GM19397 (cell line): Measurements from ENCODE around the gene SYNJ2.

Experiments used
- ATAC-seq: cut with Tn5 transposase; IDR thresholded peaks from one replicate; pipeline ENCODE4 v1.9.1; 2021; ENCODE audit warnings: mild to moderate bottlenecking, moderate library complexity; ENCODE audit not compliant: unreplicated experiment

Gene SYNJ2

GRCh38 chr6:157978021-157978783 is 3.5 kb upstream of the SYNJ2 start:
- no peak for ATAC-seq

- peak; percentile 10 for ATAC-seq
Measured at GRCh38 chr6:157980288-157981131, 1.2 kb upstream of the SYNJ2 start.

DNA sequence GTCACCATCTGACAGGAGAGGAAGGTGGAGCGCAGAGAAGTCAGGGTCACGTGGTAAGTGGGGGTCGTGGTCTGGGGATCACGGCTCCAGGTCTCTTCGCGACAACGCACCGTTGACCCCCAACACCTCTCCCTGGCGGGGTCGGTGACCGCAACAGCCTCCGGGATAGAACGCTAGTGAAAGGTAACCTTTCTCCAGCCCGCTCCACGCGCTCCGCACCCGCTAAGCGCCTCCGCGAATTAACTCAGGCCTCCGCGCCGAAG is 600 bp upstream of the SYNJ2 start:
- no peak for ATAC-seq

DNA sequence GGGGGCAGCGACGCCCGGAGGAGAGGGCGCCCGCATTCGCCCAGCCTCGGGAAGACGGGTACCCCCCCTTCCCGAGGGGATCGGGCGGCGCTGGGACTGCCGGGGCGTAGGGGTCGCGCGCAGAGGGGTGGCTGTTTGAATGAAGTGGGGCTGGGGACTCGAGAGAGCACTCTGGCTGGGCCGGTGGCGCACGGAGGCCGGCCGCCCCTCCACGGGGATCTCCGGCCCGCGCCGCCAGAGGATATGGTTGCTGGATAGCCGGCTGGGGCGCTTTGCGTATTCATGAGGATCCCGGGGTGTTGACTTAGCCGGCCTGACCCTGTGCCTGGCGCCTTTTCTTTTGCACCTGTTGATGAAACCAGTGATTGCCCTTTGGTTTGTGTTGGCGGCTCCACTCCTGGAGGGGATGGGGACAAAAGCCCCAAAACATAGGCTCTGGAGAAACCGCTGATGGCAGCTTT is 469 bp downstream of the SYNJ2 start:
- ATAC-seq = peak; percentile 24

- ATAC-seq = no peak
Measured at GRCh38 chr6:157982563-157983405, 1.1 kb downstream of the SYNJ2 start.

- no peak for ATAC-seq
Measured at GRCh38 chr6:157983406-157984119, 1.9 kb downstream of the SYNJ2 start.

DNA sequence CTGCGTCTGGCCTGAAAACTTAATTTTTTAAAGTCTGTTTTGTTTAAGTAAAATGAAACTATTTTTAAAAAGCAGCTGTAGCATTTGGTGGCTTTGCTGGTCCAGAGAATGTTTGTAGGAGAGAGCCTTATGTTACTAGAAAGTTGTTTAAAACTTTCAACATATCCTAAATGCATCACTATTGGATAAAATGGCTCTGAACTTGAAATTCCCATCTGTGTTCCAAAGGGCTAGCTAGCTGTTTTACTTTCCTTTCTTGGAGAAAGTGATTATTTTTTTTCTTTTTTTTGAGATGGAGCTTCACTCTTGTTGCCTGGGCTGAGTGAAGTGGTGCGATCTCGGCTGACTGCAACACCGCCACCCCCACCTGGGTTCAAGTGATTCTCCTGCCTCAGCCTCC is 2.5 kb downstream of the SYNJ2 start:
- ATAC-seq = no peak

- ATAC-seq = no peak
Measured at GRCh38 chr6:157984686-157985225, 3.1 kb downstream of the SYNJ2 start.

- no peak for ATAC-seq
Measured at GRCh38 chr6:157985378-157986155, 3.9 kb downstream of the SYNJ2 start.

DNA sequence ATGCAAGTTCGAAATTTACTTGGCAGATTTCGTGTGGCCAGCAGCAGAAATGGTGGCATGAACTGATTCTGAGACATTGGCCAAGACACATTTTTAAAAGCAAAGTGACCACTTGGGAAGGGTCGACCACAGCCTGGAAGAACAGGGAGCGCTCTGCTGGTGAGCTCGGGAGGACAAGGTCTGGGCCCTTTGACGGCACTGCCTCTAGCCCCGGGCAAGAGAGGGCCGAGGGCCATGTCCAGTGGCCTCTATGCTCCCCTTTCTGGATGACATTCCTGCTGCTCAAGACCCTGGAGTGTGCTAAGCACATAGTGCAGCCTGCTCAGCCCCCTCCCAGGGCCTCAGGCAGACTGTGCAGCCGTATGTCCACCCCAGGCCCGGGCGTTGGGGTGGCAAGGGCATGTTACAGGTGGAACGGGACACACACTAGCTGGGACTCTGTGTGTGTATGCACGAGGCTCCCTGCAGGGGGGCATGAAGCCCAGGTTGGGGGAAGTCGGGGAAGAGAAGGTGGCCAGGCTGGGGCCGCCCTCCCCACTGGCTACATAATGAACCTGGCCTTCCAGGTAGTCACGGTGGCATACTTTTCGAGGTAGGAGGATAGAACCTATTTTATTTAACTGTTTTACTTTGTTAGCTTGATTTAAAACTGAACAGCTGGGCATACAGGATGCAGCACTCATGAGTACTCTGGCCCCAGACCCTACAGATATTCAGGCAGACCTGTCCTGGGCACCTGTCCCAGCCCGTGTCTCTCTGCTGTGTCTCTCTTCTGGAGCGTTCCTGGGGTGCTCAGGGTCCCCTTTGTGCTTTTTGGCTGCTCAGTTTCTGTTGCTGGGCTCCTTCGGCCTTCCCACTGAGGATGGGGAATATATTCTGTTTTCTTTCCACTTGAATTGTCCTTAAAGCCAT is 6.4 kb downstream of the SYNJ2 start:
- no peak for ATAC-seq

DNA sequence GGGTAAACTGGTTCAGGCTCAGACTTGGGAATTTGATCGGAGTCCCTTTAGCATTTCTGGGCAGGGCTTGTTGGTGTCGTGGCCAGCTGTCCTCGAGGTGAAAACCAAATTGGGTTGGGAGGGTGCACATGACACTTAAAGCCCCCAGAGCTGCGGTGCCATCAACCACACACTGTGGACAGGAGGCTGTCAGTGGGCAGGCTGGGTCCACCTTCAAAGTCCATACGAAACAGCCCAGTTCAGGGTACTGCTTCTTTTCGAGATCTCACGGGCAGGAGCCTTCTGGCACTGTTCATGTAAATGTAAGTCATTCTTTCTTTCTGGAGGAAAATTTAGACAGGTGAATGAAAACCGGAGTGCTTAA is 7.0 kb downstream of the SYNJ2 start:
- no peak for ATAC-seq

DNA sequence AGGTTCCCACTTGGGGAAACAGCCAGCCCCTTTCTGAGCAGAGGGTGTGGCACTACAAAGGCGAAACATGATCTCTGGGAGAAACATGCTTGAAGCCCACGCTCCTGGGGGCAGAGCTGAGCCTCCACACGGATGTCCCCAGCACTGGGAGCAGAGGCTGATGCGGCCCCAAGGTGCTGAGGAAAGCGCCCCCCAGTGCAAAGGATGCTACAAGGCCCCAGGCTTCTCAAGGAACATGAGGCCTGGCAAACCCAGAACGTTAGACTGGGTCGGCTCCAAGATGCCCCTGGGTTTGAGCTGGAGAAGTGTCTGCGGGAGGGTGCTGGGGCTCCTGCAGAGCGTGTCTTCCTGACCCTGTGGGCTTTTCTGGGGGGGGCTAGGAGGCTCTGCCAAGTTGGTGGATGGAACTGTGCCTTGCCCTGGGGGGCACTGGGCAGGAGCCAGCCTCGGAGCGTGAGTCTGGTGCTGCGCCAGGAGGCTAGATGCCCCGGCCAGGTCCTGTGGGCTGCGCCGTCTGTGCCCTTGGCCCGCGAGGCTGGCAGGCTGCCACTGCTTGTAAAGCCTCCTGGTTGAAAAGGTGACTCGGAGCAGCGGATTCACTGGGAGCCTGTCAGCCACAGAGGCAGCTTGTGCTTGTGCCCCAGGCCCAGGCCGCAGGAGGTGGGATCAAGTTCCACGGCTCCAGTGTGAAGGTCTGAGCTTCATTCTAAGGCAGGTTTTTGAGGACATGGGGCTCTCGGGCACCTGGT is 8.1 kb downstream of the SYNJ2 start:
- no peak for ATAC-seq

DNA sequence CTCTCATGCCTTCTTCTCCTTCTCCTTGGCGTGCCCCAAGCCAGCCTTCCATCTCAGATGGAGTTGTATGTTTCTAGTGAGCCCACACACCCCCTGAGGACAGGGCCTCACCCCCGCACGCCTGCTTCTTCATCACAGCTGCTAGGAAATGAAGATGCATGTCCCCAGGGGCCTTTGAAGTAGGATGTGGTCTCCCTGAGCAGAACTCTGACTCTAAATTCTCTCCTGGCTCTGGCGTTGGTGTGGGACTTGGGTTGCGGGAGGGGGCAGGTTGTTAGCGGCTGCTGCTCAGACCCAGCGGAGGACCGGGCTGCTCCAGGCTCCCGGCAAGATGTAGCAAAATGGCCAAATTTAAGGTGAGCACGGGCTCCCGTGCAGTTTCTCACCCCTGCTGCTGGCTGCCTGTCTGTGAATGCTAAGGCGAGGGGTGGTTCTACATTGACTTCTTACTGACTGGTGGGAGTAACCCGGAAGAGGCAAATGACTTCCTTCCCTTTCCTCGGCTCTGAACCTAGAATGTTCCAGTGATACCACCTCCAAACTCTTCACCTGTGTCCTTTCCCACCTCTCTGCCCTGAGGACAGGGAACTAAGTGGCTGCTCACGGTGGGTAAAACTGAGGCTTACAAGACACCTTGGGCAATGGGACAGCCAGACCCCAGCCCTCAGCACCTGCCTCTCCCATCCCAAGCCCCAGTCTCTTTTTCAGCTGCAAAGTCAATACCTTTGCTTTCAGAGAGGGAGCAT is 8.8 kb downstream of the SYNJ2 start:
- no peak for ATAC-seq

DNA sequence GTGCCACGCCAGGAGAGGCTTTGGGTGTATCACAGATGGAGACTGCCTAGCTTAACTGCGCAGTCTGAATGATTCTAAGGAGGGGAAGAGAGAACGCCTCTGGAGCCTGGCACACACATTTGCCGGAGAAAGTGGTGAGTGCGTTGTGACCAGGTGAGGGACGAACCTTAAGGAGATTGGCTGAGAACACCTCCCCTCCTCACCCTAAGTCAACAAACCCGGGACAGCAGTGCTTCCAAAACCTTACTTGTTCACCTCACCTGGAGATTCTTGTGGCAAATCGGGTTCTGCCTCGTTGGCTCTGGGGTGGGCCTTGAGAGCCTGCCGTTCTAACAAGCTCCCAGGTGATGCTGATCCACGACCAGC is 9.4 kb downstream of the SYNJ2 start:
- ATAC-seq = no peak

DNA sequence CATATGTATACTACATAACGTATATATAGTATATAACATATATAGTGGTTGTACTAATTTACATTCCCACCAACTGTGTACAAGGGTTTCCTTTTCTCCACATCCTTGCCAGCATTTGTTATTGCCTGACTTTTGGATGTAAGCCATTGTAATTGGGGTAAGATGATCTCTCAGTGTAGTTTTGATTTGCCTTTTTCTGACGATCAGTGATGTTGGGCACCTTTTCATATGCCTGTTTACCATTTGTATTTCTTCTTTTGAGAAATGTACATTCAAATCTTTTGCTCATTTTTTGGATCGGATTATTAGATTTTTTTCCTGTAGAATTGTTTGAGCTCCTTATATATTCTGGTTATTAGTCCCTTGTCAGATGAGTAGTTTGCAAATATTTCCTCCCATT is 11.4 kb downstream of the SYNJ2 start:
- ATAC-seq = no peak

DNA sequence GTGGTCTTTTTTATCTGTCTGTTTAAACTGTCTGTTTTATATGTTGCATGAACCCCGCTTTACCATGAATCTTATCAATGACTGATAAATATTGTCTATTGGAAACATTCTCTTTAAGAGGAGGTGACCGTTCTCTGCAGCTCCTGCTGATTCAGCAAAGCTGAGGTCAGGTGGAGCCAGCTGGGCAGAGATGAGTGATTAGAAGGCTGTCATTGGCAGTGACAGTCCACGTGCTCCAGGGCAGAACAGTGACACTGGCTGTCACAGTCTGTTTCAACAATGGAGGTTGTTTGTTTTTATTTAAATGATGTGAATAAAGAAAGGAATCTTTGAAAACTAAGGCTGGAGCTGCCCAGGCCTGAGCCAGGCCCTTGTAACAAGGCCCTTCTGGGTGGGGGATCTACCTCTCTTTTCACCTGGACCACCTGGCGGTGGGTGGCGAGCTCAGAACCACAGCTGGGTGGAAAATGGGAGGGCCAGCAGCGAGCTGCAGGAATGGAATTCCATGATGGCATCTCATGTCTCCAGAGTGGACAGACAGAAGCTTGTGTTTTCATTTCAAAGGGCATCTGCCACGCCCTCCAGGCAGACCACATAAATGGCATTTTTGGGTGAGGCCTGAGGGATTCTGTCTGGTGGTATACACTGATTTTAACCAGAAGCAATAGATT is 12.6 kb downstream of the SYNJ2 start:
- no peak for ATAC-seq

DNA sequence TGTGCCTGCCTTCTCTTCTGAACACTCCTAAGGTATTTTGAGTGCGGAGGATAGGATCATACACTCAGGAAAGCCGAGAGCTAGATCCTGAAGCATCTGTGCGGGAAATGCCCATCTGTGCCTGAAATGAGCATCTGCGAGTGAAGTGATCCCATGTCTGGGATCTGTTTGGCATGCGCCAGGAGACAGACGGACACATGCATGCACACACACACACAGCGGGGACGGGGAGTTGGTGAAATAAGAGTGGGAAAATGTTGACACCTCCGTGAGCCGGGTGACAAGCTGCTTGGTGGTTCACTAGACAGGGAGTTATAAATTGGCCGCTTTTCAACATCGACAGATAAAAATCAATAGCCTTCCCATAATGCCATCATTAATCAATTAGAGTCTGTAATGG is 13.8 kb downstream of the SYNJ2 start:
- no peak for ATAC-seq
